GM19372 (cell line): ENCODE results near the gene PDE6C.

Experiments
- ATAC-seq: cut with Tn5 transposase; IDR thresholded peaks from one replicate; pipeline ENCODE4 v1.9.1; 2021; ENCODE audit warnings: mild to moderate bottlenecking, low read depth, moderate library complexity; ENCODE audit not compliant: unreplicated experiment

Gene PDE6C

DNA sequence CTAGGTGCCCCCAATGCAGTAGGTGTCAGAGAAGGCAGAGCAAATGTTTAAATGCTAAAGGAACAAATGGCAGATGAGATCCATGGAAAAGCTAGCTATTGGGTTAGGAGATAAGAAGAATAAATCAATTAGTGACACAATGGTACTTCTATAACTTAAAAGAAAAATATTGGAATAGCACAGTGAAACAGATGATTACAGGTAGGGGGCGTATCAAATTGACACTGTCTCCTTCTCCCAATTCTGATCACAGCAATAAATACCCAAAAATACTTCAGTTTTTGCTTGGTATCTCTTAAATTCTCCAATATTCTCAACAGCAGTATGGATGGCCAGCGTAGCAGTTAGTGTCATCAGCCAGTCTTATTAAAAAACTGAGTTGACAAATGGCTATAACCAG lies 84.9 kb downstream of the PDE6C start:
- ATAC-seq: no peak

DNA sequence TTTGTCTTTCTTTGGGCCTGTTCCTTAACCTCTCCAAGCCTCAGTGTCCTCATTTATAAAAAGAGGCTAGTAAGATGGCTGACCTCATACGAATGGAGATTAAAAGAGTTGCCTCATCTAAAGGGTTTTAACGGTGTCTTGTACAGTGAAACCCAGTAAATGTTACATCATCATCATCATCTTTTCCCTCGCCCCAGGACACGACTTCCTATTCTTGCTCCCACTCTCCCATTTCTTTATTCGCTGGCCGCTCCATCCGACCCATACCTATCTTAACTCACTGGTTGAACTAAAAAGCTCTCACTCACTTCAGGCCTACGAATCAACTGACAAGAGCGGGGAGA lies 89.5 kb downstream of the PDE6C start:
- ATAC-seq: peak; percentile 24

GRCh38 chr10:93702210-93703001 lies 90.1 kb downstream of the PDE6C start, which contains the start of gene FRA10AC1:
Gene FRA10AC1 (minus strand): TSS chr10:93702592. CDS start chr10:93700106, 2,486 bp downstream.
- ATAC-seq: peak; percentile 73

DNA sequence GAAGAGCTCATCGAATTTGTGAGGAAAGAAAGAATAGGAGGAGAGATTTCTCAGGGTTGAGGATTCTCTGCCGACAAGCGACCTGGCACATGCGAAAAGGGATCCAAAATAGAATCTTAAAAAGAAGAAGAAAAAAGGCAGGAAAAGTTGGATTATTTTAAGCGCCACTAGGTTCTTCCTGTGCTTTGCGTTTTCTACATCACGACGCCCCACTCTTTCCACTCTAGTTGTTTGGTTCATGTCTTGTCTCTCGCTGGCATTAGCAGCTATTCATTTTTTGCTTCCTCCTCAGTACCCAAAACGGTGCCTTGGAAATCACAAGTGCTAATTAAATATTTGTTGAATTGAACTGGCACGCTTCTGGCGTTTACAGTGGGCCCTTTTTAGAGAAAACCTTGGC lies 90.7 kb downstream of the PDE6C start:
- ATAC-seq: no peak

GRCh38 chr10:93703841-93704240 lies 91.5 kb downstream of the PDE6C start:
- no peak for ATAC-seq

- no peak for ATAC-seq
Measured at GRCh38 chr10:93704451-93704850, 92.1 kb downstream of the PDE6C start.

- no peak for ATAC-seq
Measured at GRCh38 chr10:93707623-93708022, 95.3 kb downstream of the PDE6C start.

DNA sequence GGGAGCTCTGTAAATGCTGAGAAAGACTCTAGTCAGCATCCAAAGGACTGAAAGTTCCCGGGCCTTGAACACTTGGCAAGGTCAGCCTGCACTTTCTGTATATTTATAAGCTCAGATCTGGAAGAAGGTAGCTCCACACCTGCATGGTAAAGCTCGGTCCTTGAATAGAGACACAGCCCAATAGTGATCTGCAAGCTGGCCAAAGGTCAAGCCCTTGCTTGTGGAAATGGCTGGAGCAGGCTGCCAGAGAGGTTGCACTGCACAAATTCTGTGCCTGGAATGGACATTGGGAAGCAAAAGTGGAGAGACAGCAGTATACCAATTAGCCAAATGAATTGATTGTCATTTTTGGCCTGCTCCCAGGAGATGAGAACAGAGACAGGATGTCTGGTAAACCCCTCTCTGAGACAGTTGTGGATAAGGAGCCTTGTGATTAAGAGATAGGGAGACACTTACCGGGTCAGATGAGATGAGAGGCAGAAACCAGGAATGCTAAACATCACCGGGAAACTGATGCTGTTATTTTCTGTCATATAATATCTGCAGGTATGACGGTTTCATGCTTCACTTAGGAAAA lies 98.1 kb downstream of the PDE6C start:
- no peak for ATAC-seq

- ATAC-seq: no peak
Measured at GRCh38 chr10:93711891-93712290, 99.6 kb downstream of the PDE6C start.

- ATAC-seq: no peak
Measured at GRCh38 chr10:93712593-93712992, 100.3 kb downstream of the PDE6C start.

DNA sequence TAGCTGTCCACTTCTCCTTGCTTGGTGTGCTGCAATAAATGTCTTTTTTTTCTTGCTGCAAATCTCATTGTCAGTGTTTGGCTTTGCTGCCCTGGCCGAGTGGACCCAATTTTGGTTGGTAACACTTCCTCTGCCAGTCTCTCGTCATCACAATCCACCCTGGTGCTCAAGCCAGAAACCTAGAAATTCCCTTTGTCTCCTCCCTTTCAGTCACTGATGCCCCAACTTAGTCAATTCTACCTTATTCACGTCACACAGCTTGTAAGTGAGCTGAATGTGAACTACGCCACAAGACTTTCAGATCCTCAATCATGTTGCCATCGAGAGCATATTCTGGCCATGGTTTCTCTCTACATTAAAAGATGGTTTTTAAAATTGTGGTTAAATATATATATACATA lies 103.0 kb downstream of the PDE6C start:
- peak; percentile 79 for ATAC-seq
